Body of pancreas (tissue), 4 donors: ENCODE data around the gene SETD6.

Experiments
- CTCF ChIP-seq, 7 experiments: fragments of 450-650 bp in 4 of 7; fragments of 200-600 bp in 3 of 7; sonication (generic) in 3 of 7; IDR thresholded peaks; one replicate each; pipeline ENCODE4 v1.5.1; 2016 to 2019; ENCODE audit warnings: antibody characterized with exemption in 7 of 7
- POLR2A ChIP-seq, 3 donors: fragments of 450-650 bp; IDR thresholded peaks; one replicate each; pipeline ENCODE4 v1.6.1; 2016; ENCODE audit warnings: antibody characterized with exemption in 3 of 3, mild to moderate bottlenecking in 2 of 3

- TF ChIP-seq CTCF (IDR thresholded peaks at IDR 0.05): no peak
- TF ChIP-seq POLR2A (IDR thresholded peaks at IDR 0.05): no peak
Observed at GRCh38 chr16:58510097-58510775, 5.1 kb upstream of the SETD6 start.
